Nephron (organoid): ENCODE data around the gene CRISP2.

Experiments used
- H3K27ac Mint-ChIP-seq, 3 experiments: 2 replicates each; pipeline ENCODE4 v1.8.0; 2020; ENCODE audit warnings: mixed read lengths in 3 of 3, mild to moderate bottlenecking in 2 of 3, moderate library complexity in 1 of 3
- H3K27me3 Mint-ChIP-seq: 2 replicates; pipeline ENCODE4 v1.8.0; 2021; ENCODE audit warnings: low read depth, mild to moderate bottlenecking, moderate library complexity, mixed read lengths
- H3K36me3 Mint-ChIP-seq: 2 replicates; pipeline ENCODE4 v1.8.0; 2020; ENCODE audit warnings: low read depth, mixed read lengths
- H3K4me1 Mint-ChIP-seq: 2 replicates; pipeline ENCODE4 v1.8.0; 2020; ENCODE audit warnings: mixed read lengths
- H3K4me3 Mint-ChIP-seq, 3 experiments: 2 replicates each; pipeline ENCODE4 v1.8.0; 2020; ENCODE audit warnings: mild to moderate bottlenecking in 3 of 3, mixed read lengths in 3 of 3, moderate library complexity in 2 of 3
- H3K9me3 Mint-ChIP-seq: 2 replicates; pipeline ENCODE4 v1.8.0; 2020; ENCODE audit warnings: mixed read lengths
- CTCF ChIP-seq, 3 experiments: fragments of 200-600 bp; sonication (generic); IDR thresholded peaks; one replicate each; pipeline ENCODE4 v1.5.0; 2021; ENCODE audit warnings: antibody characterized with exemption in 3 of 3; ENCODE audit not compliant: unreplicated experiment in 3 of 3

The CRISP2 gene

GRCh38 chr6:49713346-49713745 is at the start of gene CRISP2:
TSS of gene CRISP2 (minus strand) at chr6:49713543. CDS start at chr6:49709196, 4,347 bp downstream.
- TF ChIP-seq CTCF (IDR thresholded peaks at IDR 0.05; ENCODE audit: unreplicated experiment in 3 of 3), result no peak
- no peaks in the 10 kb centered on the region for H3K27me3 Mint-ChIP-seq
- H3K4me1 Mint-ChIP-seq, result no peaks in the 10 kb centered on the region

DNA sequence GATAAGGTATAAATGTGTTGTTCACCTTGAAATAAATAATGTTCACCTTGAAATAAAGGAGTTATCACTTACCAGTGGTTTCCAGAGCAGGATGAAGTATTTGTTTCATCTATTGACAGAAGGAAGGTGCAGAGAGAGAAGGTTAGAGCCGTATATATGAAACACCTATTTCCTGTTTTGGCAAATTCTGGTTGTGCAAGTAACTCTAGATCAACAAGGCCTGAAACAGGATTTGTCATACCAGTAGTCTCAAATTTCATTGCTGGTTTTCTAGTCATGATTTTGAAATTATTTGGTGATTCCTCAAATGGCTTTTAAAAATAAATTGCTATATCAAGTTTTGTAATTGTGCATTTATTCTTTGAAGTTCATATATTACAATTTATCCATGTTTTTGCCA is 30.9 kb upstream of the CRISP2 start, which contains the start of gene CRISP3:
Gene CRISP3, minus strand, starts transcription at position 130 of the 400 bp plus-strand sequence. Its CDS starts 21 bp downstream, at position 109.
- no peak within 1 kb of the TSS for H3K4me3 Mint-ChIP-seq
- no peaks in the 10 kb centered on the region for H3K9me3 Mint-ChIP-seq
- TF ChIP-seq CTCF (IDR thresholded peaks at IDR 0.05; ENCODE audit: unreplicated experiment in 3 of 3), result no peak
- no peaks in the 10 kb centered on the region for H3K36me3 Mint-ChIP-seq
- H3K27me3 Mint-ChIP-seq, result no peaks in the 10 kb centered on the region
- H3K4me1 Mint-ChIP-seq, result no peaks in the 10 kb centered on the region
- no peak within 1 kb of the TSS for H3K27ac Mint-ChIP-seq

More at GRCh38 chr6:49713346-49713745, at the start of gene CRISP2:
- Mint-ChIP-seq H3K27ac (no peak within 1 kb of the TSS), H3K36me3 (no peaks in the 10 kb centered on the region), H3K9me3 (peaks cover 4% of the 10 kb centered on the region), H3K4me3 (no peak within 1 kb of the TSS)

- Mint-ChIP-seq H3K27me3 (no peaks in the 10 kb centered on the region), H3K9me3 (no peaks in the 10 kb centered on the region), H3K27ac (no peak overlapping the region), H3K4me1 (no peaks in the 10 kb centered on the region), H3K36me3 (no peaks in the 10 kb centered on the region), H3K4me3 (no peak overlapping the region)
- TF ChIP-seq CTCF (IDR thresholded peaks at IDR 0.05; ENCODE audit: unreplicated experiment in 3 of 3), result no peak
These were observed 30.1 kb upstream of the CRISP2 start for GRCh38 chr6:49743429-49743828.

GRCh38 chr6:49739423-49739822 is 26.1 kb upstream of the CRISP2 start:
- no peaks in the 10 kb centered on the region for H3K4me1 Mint-ChIP-seq
- H3K27ac Mint-ChIP-seq, result no peak overlapping the region
- no peak overlapping the region for H3K4me3 Mint-ChIP-seq
- no peak for TF ChIP-seq CTCF (IDR thresholded peaks at IDR 0.05; ENCODE audit: unreplicated experiment in 3 of 3)
- no peaks in the 10 kb centered on the region for H3K36me3 Mint-ChIP-seq
- H3K9me3 Mint-ChIP-seq, result no peaks in the 10 kb centered on the region
- no peaks in the 10 kb centered on the region for H3K27me3 Mint-ChIP-seq

DNA sequence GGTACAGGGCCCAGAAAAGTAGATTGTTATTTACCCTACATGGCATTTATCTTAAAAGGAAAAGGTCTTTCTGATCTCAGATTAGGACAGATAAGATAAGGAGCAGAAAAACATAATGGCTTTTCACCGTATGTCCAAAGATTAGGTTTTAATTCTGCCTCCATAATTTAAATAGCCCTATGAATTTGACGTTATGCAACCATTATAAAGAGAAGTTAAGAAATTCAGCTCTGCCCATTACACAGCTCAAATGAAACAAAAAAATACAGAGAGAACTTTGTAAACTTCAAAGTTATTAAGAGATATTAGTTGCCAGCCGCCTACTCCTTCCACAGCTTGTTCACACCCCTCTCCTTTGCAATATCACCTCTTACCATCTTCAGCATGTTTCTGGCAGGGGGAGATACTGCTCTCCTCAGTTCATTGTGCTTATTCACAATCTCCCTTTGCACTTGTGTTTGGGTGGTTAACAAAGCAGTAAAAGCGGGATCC is 22.7 kb upstream of the CRISP2 start:
- Mint-ChIP-seq H3K27me3 (no peaks in the 10 kb centered on the region), H3K4me1 (no peaks in the 10 kb centered on the region), H3K9me3 (no peaks in the 10 kb centered on the region), H3K36me3 (no peaks in the 10 kb centered on the region), H3K4me3 (no peak overlapping the region), H3K27ac (no peak overlapping the region)
- no peak for TF ChIP-seq CTCF (IDR thresholded peaks at IDR 0.05; ENCODE audit: unreplicated experiment in 3 of 3)

GRCh38 chr6:49733680-49734079 is 20.3 kb upstream of the CRISP2 start:
- TF ChIP-seq CTCF (IDR thresholded peaks at IDR 0.05; ENCODE audit: unreplicated experiment in 3 of 3), result no peak
- Mint-ChIP-seq H3K4me3 (no peak overlapping the region), H3K36me3 (no peaks in the 10 kb centered on the region), H3K27ac (no peak overlapping the region), H3K27me3 (no peaks in the 10 kb centered on the region), H3K9me3 (no peaks in the 10 kb centered on the region), H3K4me1 (no peaks in the 10 kb centered on the region)
